K562 (cell line): Measurements from ENCODE around the gene PCED1B. TPM values are rescaled to one million over a fixed set of nuclear protein-coding genes. Genes with fewer than 3 reads are reported as not detected.

ENCODE experiments used
- CCNT2 ChIP-seq: IDR thresholded peaks from 2 replicates; pipeline ENCODE4 v1.6.1; 2011; ENCODE audit warnings: borderline replicate concordance, low read depth, mild to moderate bottlenecking, moderate library complexity, mixed read lengths, low read length; ENCODE audit not compliant: insufficient read length; ENCODE audit errors: extremely low read depth
- CHD2 ChIP-seq: IDR thresholded peaks from 2 replicates; pipeline ENCODE4 v1.6.1; 2011; ENCODE audit warnings: low read depth, low read length
- DIDO1 ChIP-seq: fragments of 450-650 bp; IDR thresholded peaks from 2 replicates; pipeline ENCODE4 v1.6.1; 2016; ENCODE audit warnings: low read depth, missing biosample characterization, missing genetic modification characterization
- EGR1 ChIP-seq: fragments of 450-650 bp; conservative IDR thresholded peaks from 2 replicates; pipeline ENCODE4 v1.6.1; 2017; ENCODE audit warnings: mild to moderate bottlenecking
- MAFG ChIP-seq: fragments of 450-650 bp; conservative IDR thresholded peaks from 2 replicates; pipeline ENCODE4 v1.6.1; 2016; ENCODE audit warnings: missing genetic modification characterization, missing compliant biosample characterization
- NFATC3 ChIP-seq: fragments of 450-650 bp; IDR thresholded peaks from 2 replicates; pipeline ENCODE4 v1.6.1; 2017; ENCODE audit warnings: mild to moderate bottlenecking
- NR4A1 ChIP-seq, 2 experiments: fragments of 250-450 bp in 1 of 2; fragments of 450-650 bp in 1 of 2; sonication (Bioruptor Pico) in 1 of 2; IDR thresholded peaks; 2 replicates each; pipeline versions ENCODE4 v1.4.0 to v1.6.1; 2016 to 2020; ENCODE audit warnings: mild to moderate bottlenecking in 2 of 2, missing compliant biosample characterization in 1 of 2, missing genetic modification characterization in 1 of 2, moderate library complexity in 1 of 2
- PHF21A ChIP-seq: fragments of 450-650 bp; IDR thresholded peaks from 2 replicates; pipeline ENCODE4 v1.6.1; 2017; ENCODE audit warnings: low read depth, borderline replicate concordance
- POLR2AphosphoS5 ChIP-seq: IDR thresholded peaks from 2 replicates; pipeline ENCODE4 v1.6.1; 2011; ENCODE audit warnings: mild to moderate bottlenecking, low read depth, low read length, moderate library complexity; ENCODE audit not compliant: control insufficient read depth, insufficient read depth
- RBM22 ChIP-seq: fragments of 200-400 bp; formaldehyde crosslinking; IDR thresholded peaks from 2 replicates; pipeline ENCODE4 v1.6.1; 2018; ENCODE audit warnings: low read length, low read depth; ENCODE audit not compliant: poor library complexity, severe bottlenecking
- RFX1 ChIP-seq: fragments of 450-650 bp; IDR thresholded peaks from 2 replicates; pipeline ENCODE4 v1.6.1; 2016; ENCODE audit warnings: mild to moderate bottlenecking, moderate library complexity
- ZFP36 ChIP-seq: fragments of 150-350 bp; IDR thresholded peaks from 2 replicates; pipeline ENCODE4 v1.6.1; 2018; ENCODE audit warnings: low read length, low read depth; ENCODE audit not compliant: partially characterized antibody
- ZNF586 ChIP-seq: fragments of 450-650 bp; formaldehyde crosslinking; conservative IDR thresholded peaks from 2 replicates; pipeline ENCODE4 v1.4.0; 2020; ENCODE audit warnings: mild to moderate bottlenecking, moderate library complexity
- polyA plus RNA-seq, 8 experiments: library from polyadenylated mRNA; depleted of rRNA in 4 of 8; stranded (reverse) in 5 of 8; unstranded in 3 of 8; fragments of >200 nt; fragmentation: Nextera tagmentation in 2 of 8; fragmentation: Illumina TruSeq in 1 of 8; extraction: Ambion mirVana in 2 of 8; extraction: Trizol in 1 of 8; gene quantifications; 2 replicates each; pipeline versions ENCODE4 v1.2.1 to v1.2.3, GENCODE V29; 2011 to 2014; ENCODE audit warnings: inconsistent platforms in 1 of 8, missing spikeins in 1 of 8
- total RNA-seq, 7 experiments: library from RNA; depleted of rRNA in 6 of 7; stranded (reverse); fragments of >200 nt in 6 of 7; fragmentation: Illumina TruSeq in 2 of 7; extraction: Trizol in 2 of 7; gene quantifications; 2 replicates each; pipeline versions ENCODE4 v1.2.1 to v1.2.3, GENCODE V29; 2011 to 2021; ENCODE audit warnings: low replicate concordance in 1 of 7
- TF ChIP-seq, protein P1 (sequence below): fragments of 450-650 bp; formaldehyde crosslinking; conservative IDR thresholded peaks from 2 replicates; pipeline ENCODE4 v1.4.0; 2022; ENCODE audit warnings: mild to moderate bottlenecking, missing genetic modification characterization
- TF ChIP-seq, protein P2 (sequence below): IDR thresholded peaks from 2 replicates; pipeline ENCODE4 v1.6.1; 2011; ENCODE audit warnings: borderline replicate concordance, low read depth, mild to moderate bottlenecking, moderate library complexity, low read length; ENCODE audit not compliant: insufficient read depth, poor library complexity, severe bottlenecking
- TF ChIP-seq, protein P3 (sequence below): sonication (generic); IDR thresholded peaks from 2 replicates; pipeline ENCODE4 v1.6.1; 2016
- TF ChIP-seq, protein P4 (sequence below): fragments of 250-450 bp; sonication (Bioruptor Pico); IDR thresholded peaks from 2 replicates; pipeline ENCODE4 v1.6.1; 2021; ENCODE audit warnings: mild to moderate bottlenecking
- TF ChIP-seq, protein P5 (sequence below): fragments of 250-450 bp; sonication (Bioruptor Pico); IDR thresholded peaks from 2 replicates; pipeline ENCODE4 v1.8.0; 2022; ENCODE audit warnings: moderate library complexity, mild to moderate bottlenecking, inconsistent platforms

PCED1B gene
- total and polyA plus RNA-seq, 9 of the 15 experiments (the other 6 are each of a cell fraction or from before 2014, with no cell fraction given), result 1.2 to 9.3 (median 2.5) TPM

DNA sequence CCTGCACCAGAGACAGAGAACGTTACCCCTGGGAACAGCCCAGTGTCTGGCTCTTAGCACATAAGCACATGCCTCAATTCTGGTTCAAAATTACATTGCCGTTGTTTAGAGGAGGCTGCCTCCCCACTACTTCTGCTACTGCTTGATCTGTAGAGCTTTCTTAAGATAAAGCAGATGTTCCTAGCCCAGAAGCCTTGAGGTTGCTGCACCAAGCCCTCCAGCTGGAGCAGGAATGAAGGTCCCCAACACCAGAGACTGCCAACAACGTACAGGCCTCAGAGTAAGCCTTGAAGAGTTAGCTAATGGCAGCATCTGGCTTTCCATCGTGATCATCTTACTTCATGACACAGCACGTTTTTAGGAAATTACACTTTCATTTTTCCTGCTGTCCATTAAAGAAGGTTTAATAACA, 35.1 kb downstream of the PCED1B start (continued):
- TF ChIP-seq MAFG (tag) (peak; percentile 70), RBM22 (no peak), CCNT2 (no peak), ZNF586 (CRISPR knock-in tag) (no peak), NR4A1 (CRISPR knock-in tag; IDR thresholded peaks at IDR 0.05) (no peak), NR4A1 (tag; IDR thresholded peaks at IDR 0.05) (0 out of 2 replicates have a peak, but pooled peaks have one; percentile 43), RFX1 (no peak), NFATC3 (no peak), ZFP36 (no peak), PHF21A (no peak), CHD2 (no peak), EGR1 (no peak), POLR2AphosphoS5 (no peak), DIDO1 (tag) (no peak)
- TF ChIP-seq, protein P1, sequence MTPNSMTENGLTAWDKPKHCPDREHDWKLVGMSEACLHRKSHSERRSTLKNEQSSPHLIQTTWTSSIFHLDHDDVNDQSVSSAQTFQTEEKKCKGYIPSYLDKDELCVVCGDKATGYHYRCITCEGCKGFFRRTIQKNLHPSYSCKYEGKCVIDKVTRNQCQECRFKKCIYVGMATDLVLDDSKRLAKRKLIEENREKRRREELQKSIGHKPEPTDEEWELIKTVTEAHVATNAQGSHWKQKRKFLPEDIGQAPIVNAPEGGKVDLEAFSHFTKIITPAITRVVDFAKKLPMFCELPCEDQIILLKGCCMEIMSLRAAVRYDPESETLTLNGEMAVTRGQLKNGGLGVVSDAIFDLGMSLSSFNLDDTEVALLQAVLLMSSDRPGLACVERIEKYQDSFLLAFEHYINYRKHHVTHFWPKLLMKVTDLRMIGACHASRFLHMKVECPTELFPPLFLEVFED (CRISPR knock-in tag), result no peak
- TF ChIP-seq, protein P2, sequence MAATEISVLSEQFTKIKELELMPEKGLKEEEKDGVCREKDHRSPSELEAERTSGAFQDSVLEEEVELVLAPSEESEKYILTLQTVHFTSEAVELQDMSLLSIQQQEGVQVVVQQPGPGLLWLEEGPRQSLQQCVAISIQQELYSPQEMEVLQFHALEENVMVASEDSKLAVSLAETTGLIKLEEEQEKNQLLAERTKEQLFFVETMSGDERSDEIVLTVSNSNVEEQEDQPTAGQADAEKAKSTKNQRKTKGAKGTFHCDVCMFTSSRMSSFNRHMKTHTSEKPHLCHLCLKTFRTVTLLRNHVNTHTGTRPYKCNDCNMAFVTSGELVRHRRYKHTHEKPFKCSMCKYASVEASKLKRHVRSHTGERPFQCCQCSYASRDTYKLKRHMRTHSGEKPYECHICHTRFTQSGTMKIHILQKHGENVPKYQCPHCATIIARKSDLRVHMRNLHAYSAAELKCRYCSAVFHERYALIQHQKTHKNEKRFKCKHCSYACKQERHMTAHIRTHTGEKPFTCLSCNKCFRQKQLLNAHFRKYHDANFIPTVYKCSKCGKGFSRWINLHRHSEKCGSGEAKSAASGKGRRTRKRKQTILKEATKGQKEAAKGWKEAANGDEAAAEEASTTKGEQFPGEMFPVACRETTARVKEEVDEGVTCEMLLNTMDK, result no peak
- TF ChIP-seq, protein P3, sequence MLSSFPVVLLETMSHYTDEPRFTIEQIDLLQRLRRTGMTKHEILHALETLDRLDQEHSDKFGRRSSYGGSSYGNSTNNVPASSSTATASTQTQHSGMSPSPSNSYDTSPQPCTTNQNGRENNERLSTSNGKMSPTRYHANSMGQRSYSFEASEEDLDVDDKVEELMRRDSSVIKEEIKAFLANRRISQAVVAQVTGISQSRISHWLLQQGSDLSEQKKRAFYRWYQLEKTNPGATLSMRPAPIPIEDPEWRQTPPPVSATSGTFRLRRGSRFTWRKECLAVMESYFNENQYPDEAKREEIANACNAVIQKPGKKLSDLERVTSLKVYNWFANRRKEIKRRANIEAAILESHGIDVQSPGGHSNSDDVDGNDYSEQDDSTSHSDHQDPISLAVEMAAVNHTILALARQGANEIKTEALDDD, result no peak
- TF ChIP-seq, protein P4, sequence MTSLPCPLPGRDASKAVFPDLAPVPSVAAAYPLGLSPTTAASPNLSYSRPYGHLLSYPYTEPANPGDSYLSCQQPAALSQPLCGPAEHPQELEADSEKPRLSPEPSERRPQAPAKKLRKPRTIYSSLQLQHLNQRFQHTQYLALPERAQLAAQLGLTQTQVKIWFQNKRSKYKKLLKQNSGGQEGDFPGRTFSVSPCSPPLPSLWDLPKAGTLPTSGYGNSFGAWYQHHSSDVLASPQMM (CRISPR knock-in tag), result no peak
- TF ChIP-seq, protein P5, sequence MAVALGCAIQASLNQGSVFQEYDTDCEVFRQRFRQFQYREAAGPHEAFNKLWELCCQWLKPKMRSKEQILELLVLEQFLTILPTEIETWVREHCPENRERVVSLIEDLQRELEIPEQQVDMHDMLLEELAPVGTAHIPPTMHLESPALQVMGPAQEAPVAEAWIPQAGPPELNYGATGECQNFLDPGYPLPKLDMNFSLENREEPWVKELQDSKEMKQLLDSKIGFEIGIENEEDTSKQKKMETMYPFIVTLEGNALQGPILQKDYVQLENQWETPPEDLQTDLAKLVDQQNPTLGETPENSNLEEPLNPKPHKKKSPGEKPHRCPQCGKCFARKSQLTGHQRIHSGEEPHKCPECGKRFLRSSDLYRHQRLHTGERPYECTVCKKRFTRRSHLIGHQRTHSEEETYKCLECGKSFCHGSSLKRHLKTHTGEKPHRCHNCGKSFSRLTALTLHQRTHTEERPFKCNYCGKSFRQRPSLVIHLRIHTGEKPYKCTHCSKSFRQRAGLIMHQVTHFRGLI (CRISPR knock-in tag), result 0 out of 2 replicates have a peak, but pooled peaks have one; percentile 6
- TF ChIP-seq, all 486 proteins: peak for 11
